Lung microvascular endothelial cell (primary cell): ENCODE measurements around the gene RRP9. TPM values are rescaled to one million over a fixed set of nuclear protein-coding genes. Genes with fewer than 3 reads are reported as not detected.
"Not testable (repeated sequence)": the region's sequence is repeated elsewhere in the genome, so short reads cannot be mapped to it uniquely, and the experiment has no call there.

ENCODE experiments used
- DNase-seq, 2 donors: peaks; one replicate each; pipeline versions ENCODE4 v3.0.0 to v3.0.0-alpha.2; 2010; ENCODE audit warnings: low read depth in 2 of 2
- total RNA-seq: library from RNA; depleted of rRNA; stranded (reverse); fragments of >200 nt; gene quantifications from 2 replicates; pipeline ENCODE4 v1.2.1, GENCODE V29; 2014

Gene RRP9
- total RNA-seq, 1 donor from 2014 or later = 18.5 TPM

GRCh38 chr3:51938780-51939425 lies 2.8 kb downstream of the RRP9 start:
- DNase-seq = peak in 1 of 2 donors; percentile 0

- peak in 1 of 2 donors; percentile 0 for DNase-seq
Measured at GRCh38 chr3:51937611-51938450, 3.9 kb downstream of the RRP9 start.

GRCh38 chr3:51937014-51937413 lies 4.7 kb downstream of the RRP9 start:
- DNase-seq = peak in 1 of 2 donors; percentile 1

- DNase-seq = peak in 1 of 2 donors; percentile 1
Measured at GRCh38 chr3:51935886-51936755, 5.6 kb downstream of the RRP9 start.

- no peak for DNase-seq
Measured at GRCh38 chr3:51934991-51935885, 6.5 kb downstream of the RRP9 start.

- no peak for DNase-seq
Measured at GRCh38 chr3:51934139-51934850, 7.4 kb downstream of the RRP9 start.

- no peak for DNase-seq
Measured at GRCh38 chr3:51933471-51934138, 8.1 kb downstream of the RRP9 start.

GRCh38 chr3:51932471-51933370 lies 9.0 kb downstream of the RRP9 start:
- no peak for DNase-seq

- no peak for DNase-seq
Measured at GRCh38 chr3:51931756-51932155, 9.9 kb downstream of the RRP9 start.

- no peak for DNase-seq
Measured at GRCh38 chr3:51930439-51930838, 11.3 kb downstream of the RRP9 start.

- DNase-seq = no peak
Measured at GRCh38 chr3:51929420-51930003, 12.2 kb downstream of the RRP9 start.

GRCh38 chr3:51928981-51929380 lies 12.7 kb downstream of the RRP9 start:
- not testable (repeated sequence) for DNase-seq

GRCh38 chr3:51928438-51928837 lies 13.3 kb downstream of the RRP9 start:
- no peak for DNase-seq

GRCh38 chr3:51927061-51927977 lies 14.4 kb downstream of the RRP9 start:
- no peak for DNase-seq

GRCh38 chr3:51921081-51921578 lies 20.6 kb downstream of the RRP9 start:
- DNase-seq = no peak

- DNase-seq = no peak
Measured at GRCh38 chr3:51916418-51916817, 25.3 kb downstream of the RRP9 start.

GRCh38 chr3:51908026-51908425 lies 33.7 kb downstream of the RRP9 start:
- DNase-seq = no peak
